Activated T-helper 9 cell treated with anti-CD3 and anti-CD28 coated beads, Interleukin-2, amount 50 U/mL, for 16 hours (primary cell): ENCODE data around the gene LRRC3.

Experiments
- DNase-seq: peaks from one replicate; pipeline ENCODE4 v3.0.0-alpha.2; 2020; ENCODE audit warnings: low read depth

LRRC3 gene

GRCh38 chr21:44511219-44511937 lies 56.1 kb downstream of the LRRC3 start:
- DNase-seq: no peak
